MM.1S (cell line): ENCODE results near the gene HCN4.

ENCODE experiments used
- CTCF ChIP-seq: fragments of 300-600 bp; sonication (generic); IDR thresholded peaks from 2 replicates; pipeline ENCODE4 v1.5.1; 2016; ENCODE audit warnings: antibody characterized with exemption, low read length, mixed read lengths
- EZH2 ChIP-seq: fragments of 300-600 bp; sonication (generic); optimal IDR thresholded peaks from 2 replicates; pipeline ENCODE3; 2017; ENCODE audit warnings: low read depth, mild to moderate bottlenecking, antibody characterized with exemption, low read length, mixed read lengths

- no peak for TF ChIP-seq EZH2
- no peak for TF ChIP-seq CTCF
These were observed 77.3 kb downstream of the HCN4 start for GRCh38 chr15:73291441-73291840.
